ENCODE data around the gene ATP10A.

- no peak for TF ChIP-seq CTCF (conservative IDR thresholded peaks at IDR 0.05)
- no peak for TF ChIP-seq ZFX (IDR thresholded peaks at IDR 0.05)
These were observed 19.1 kb downstream of the ATP10A start for GRCh38 chr15:25844076-25844475.
